ENCODE measurements around the gene KAZN.

The KAZN gene

GRCh38 chr1:14944471-14944985 is 346.0 kb downstream of the KAZN start:
- no peaks in the 10 kb centered on the region for H3K9me3 ChIP-seq (ENCODE audit: low read length)
- no peaks in the 10 kb centered on the region for H4K20me1 ChIP-seq (ENCODE audit: insufficient read depth, low read length)
- no peak overlapping the region for H3K4me2 ChIP-seq (ENCODE audit: low read length)
- H2AFZ ChIP-seq (ENCODE audit: low read length), result no peak overlapping the region
- peak overlapping the region; percentile 22 for H3K27ac ChIP-seq (ENCODE audit: low read depth, low read length, poor library complexity, severe bottlenecking)
- no peaks in the 10 kb centered on the region for H3K27me3 ChIP-seq (ENCODE audit: insufficient read depth, low read length)
- peaks cover 73% of the 10 kb centered on the region for H3K4me1 ChIP-seq (ENCODE audit: insufficient read depth, low read length, severe bottlenecking)
- no peaks in the 10 kb centered on the region for H3F3A ChIP-seq (ENCODE audit: insufficient read depth, low read length)
- H3K9me2 ChIP-seq (ENCODE audit: low read depth, low read length), result no peaks in the 10 kb centered on the region
- no peak overlapping the region for H3K4me3 ChIP-seq (ENCODE audit: low read depth, low read length, poor library complexity, severe bottlenecking)
- no peaks in the 10 kb centered on the region for H3K36me3 ChIP-seq (ENCODE audit: insufficient read depth, low read length)
- H3K79me2 ChIP-seq (ENCODE audit: insufficient read depth, low read length), result no peaks in the 10 kb centered on the region
- no peak for TF ChIP-seq EZH2 (IDR thresholded peaks at IDR 0.05; ENCODE audit: borderline replicate concordance, low read length)
- TF ChIP-seq CTCF (IDR thresholded peaks at IDR 0.05; ENCODE audit: low read length), result no peak
- H3K9ac ChIP-seq (ENCODE audit: low read length), result no peak overlapping the region

GRCh38 chr1:14945132-14946010 is 346.9 kb downstream of the KAZN start:
- peak overlapping the region; percentile 55 for H3K27ac ChIP-seq (ENCODE audit: low read depth, low read length, poor library complexity, severe bottlenecking)
- H4K20me1 ChIP-seq (ENCODE audit: insufficient read depth, low read length), result no peaks in the 10 kb centered on the region
- no peaks in the 10 kb centered on the region for H3K9me2 ChIP-seq (ENCODE audit: low read depth, low read length)
- peaks cover 82% of the 10 kb centered on the region for H3K4me1 ChIP-seq (ENCODE audit: insufficient read depth, low read length, severe bottlenecking)
- no peaks in the 10 kb centered on the region for H3K9me3 ChIP-seq (ENCODE audit: low read length)
- no peak overlapping the region; the same call in 1 of the 2 replicates for H2AFZ ChIP-seq (ENCODE audit: low read length)
- TF ChIP-seq CTCF (IDR thresholded peaks at IDR 0.05; ENCODE audit: low read length), result no peak
- no peak for TF ChIP-seq EZH2 (IDR thresholded peaks at IDR 0.05; ENCODE audit: borderline replicate concordance, low read length)
- no peaks in the 10 kb centered on the region for H3K36me3 ChIP-seq (ENCODE audit: insufficient read depth, low read length)
- peak overlapping the region; percentile 25; the same call in 1 of the 2 replicates for H3K9ac ChIP-seq (ENCODE audit: low read length)
- no peak overlapping the region; the same call in 1 of the 2 replicates for H3K4me2 ChIP-seq (ENCODE audit: low read length)
- H3F3A ChIP-seq (ENCODE audit: insufficient read depth, low read length), result no peaks in the 10 kb centered on the region
- H3K27me3 ChIP-seq (ENCODE audit: insufficient read depth, low read length), result no peaks in the 10 kb centered on the region
- H3K79me2 ChIP-seq (ENCODE audit: insufficient read depth, low read length), result no peaks in the 10 kb centered on the region
- no peak overlapping the region for H3K4me3 ChIP-seq (ENCODE audit: low read depth, low read length, poor library complexity, severe bottlenecking)

- Histone ChIP-seq H3K4me1 (ENCODE audit: insufficient read depth, low read length, severe bottlenecking) (peaks cover 88% of the 10 kb centered on the region), H3K9me3 (ENCODE audit: low read length) (no peaks in the 10 kb centered on the region), H3K9me2 (ENCODE audit: low read depth, low read length) (no peaks in the 10 kb centered on the region), H3K4me2 (ENCODE audit: low read length) (no peak overlapping the region; the same call in 1 of the 2 replicates), H3F3A (ENCODE audit: insufficient read depth, low read length) (no peaks in the 10 kb centered on the region), H3K36me3 (ENCODE audit: insufficient read depth, low read length) (no peaks in the 10 kb centered on the region), H4K20me1 (ENCODE audit: insufficient read depth, low read length) (no peaks in the 10 kb centered on the region), H3K9ac (ENCODE audit: low read length) (peak overlapping the region; percentile 25; the same call in 1 of the 2 replicates), H3K79me2 (ENCODE audit: insufficient read depth, low read length) (no peaks in the 10 kb centered on the region), H3K27ac (ENCODE audit: low read depth, low read length, poor library complexity, severe bottlenecking) (peak overlapping the region; percentile 55), H2AFZ (ENCODE audit: low read length) (no peak overlapping the region; the same call in 1 of the 2 replicates), H3K4me3 (ENCODE audit: low read depth, low read length, poor library complexity, severe bottlenecking) (no peak overlapping the region), H3K27me3 (ENCODE audit: insufficient read depth, low read length) (no peaks in the 10 kb centered on the region)
- no peak for TF ChIP-seq CTCF (IDR thresholded peaks at IDR 0.05; ENCODE audit: low read length)
These were observed 347.5 kb downstream of the KAZN start for GRCh38 chr1:14946011-14946359.
